BJ (cell line): Measurements from ENCODE around the gene IPCEF1. TPM values are rescaled to one million over a fixed set of nuclear protein-coding genes. Genes with fewer than 3 reads are reported as not detected.
"Not testable (repeated sequence)": the region's sequence is repeated elsewhere in the genome, so short reads cannot be mapped to it uniquely, and the experiment has no call there.

Experiments used
- CTCF ChIA-PET: fragments of 350-600 bp; formaldehyde crosslinking; extraction: SDS; loops from one replicate; lab custom pipeline; 2021; ENCODE audit warnings: antibody characterized with exemption, inconsistent platforms; lab: Yijun Ruan, JAX
- POLR2A ChIA-PET: fragments of 300-600 bp; sonication (Branson Sonifier 250); formaldehyde crosslinking; extraction: SDS; loops from one replicate; lab custom pipeline; 2021; ENCODE audit warnings: antibody characterized with exemption; lab: Charles Lee
- DNase-seq: peaks from one replicate; pipeline ENCODE4 v3.0.0-alpha.2; 2011; ENCODE audit warnings: low read depth
- H3K27me3 ChIP-seq: 2 replicates; pipeline ENCODE4 v1.6.0; 2011; ENCODE audit warnings: low read length; ENCODE audit not compliant: control insufficient read depth, insufficient read depth
- H3K36me3 ChIP-seq: 2 replicates; pipeline ENCODE4 v1.5.1; 2011; ENCODE audit warnings: low read length; ENCODE audit not compliant: control insufficient read depth, insufficient read depth
- H3K4me3 ChIP-seq: 2 replicates; pipeline ENCODE4 v1.5.1; 2011; ENCODE audit warnings: low read depth, mild to moderate bottlenecking, control low read depth, low read length
- polyA plus RNA-seq: library from polyadenylated mRNA; depleted of rRNA; stranded (reverse); fragments of >200 nt; gene quantifications from 2 replicates; pipeline ENCODE4 v1.2.3, GENCODE V29; 2011
- TF ChIP-seq, protein P1 (sequence below): IDR thresholded peaks from 2 replicates; pipeline ENCODE4 v1.5.1; 2011; ENCODE audit warnings: low read depth, mild to moderate bottlenecking, control low read depth, inconsistent platforms, low read length, moderate library complexity; ENCODE audit not compliant: insufficient read depth

Gene IPCEF1
- polyA plus RNA-seq, 1 experiment = 0.02 TPM

- H3K4me3 ChIP-seq = no peak overlapping the region
- CTCF ChIA-PET = no interaction called here
- H3K36me3 ChIP-seq = no peaks in the 10 kb centered on the region
- no peak for DNase-seq
- no peaks in the 10 kb centered on the region for H3K27me3 ChIP-seq
- POLR2A ChIA-PET = no interaction called here
- TF ChIP-seq, protein P1, sequence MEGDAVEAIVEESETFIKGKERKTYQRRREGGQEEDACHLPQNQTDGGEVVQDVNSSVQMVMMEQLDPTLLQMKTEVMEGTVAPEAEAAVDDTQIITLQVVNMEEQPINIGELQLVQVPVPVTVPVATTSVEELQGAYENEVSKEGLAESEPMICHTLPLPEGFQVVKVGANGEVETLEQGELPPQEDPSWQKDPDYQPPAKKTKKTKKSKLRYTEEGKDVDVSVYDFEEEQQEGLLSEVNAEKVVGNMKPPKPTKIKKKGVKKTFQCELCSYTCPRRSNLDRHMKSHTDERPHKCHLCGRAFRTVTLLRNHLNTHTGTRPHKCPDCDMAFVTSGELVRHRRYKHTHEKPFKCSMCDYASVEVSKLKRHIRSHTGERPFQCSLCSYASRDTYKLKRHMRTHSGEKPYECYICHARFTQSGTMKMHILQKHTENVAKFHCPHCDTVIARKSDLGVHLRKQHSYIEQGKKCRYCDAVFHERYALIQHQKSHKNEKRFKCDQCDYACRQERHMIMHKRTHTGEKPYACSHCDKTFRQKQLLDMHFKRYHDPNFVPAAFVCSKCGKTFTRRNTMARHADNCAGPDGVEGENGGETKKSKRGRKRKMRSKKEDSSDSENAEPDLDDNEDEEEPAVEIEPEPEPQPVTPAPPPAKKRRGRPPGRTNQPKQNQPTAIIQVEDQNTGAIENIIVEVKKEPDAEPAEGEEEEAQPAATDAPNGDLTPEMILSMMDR = no peak
Measured at GRCh38 chr6:154306696-154307095, 49.9 kb downstream of the IPCEF1 start.

GRCh38 chr6:154304191-154304590 lies 52.4 kb downstream of the IPCEF1 start:
- ChIA-PET POLR2A (no interaction called here), CTCF (no interaction called here)
- TF ChIP-seq, protein P1 = no peak
- DNase-seq = no peak
- no peaks in the 10 kb centered on the region for H3K36me3 ChIP-seq
- no peaks in the 10 kb centered on the region for H3K27me3 ChIP-seq
- no peak overlapping the region for H3K4me3 ChIP-seq

DNA sequence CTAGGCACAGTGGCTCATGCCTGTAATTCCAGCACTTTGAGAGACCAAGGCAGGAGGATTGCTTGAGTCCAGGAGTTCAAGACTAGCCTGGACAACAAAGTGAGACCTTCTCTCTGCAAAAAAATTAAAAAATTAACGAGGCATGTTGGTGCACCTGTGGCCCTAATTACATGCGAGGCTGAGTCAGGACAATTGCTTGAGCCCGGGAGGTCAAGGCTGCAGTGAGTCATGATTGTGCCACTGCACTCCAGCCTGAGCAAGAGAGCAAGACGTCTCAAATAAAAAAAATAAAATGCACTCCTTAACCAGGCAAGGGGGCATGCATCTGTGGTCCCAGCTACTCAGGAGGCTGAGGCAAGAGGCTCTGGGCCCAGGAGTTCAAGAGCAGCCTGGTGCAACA lies 53.0 kb downstream of the IPCEF1 start:
- H3K27me3 ChIP-seq, CTCF ChIA-PET, H3K36me3 ChIP-seq, H3K4me3 ChIP-seq, DNase-seq: not testable (repeated sequence)
- POLR2A ChIA-PET = interaction anchor here (0.5 kb wide), 1 partner anchor 51 kb away, joined by 3 read pairs; no protein-coding TSS in a partner anchor

GRCh38 chr6:154301839-154302752 lies 54.5 kb downstream of the IPCEF1 start:
- peak; percentile 26 for DNase-seq
- TF ChIP-seq, protein P1 = no peak
- no peaks in the 10 kb centered on the region for H3K36me3 ChIP-seq
- H3K4me3 ChIP-seq = no peak overlapping the region
- ChIA-PET CTCF (interaction anchor here (0.9 to 1.1 kb wide), 2 partner anchors 25 to 69 kb away, joined by 3 to 4 read pairs; no protein-coding TSS in a partner anchor), POLR2A (no interaction called here)
- no peaks in the 10 kb centered on the region for H3K27me3 ChIP-seq

- no peaks in the 10 kb centered on the region for H3K36me3 ChIP-seq
- TF ChIP-seq, protein P1 = no peak
- no peaks in the 10 kb centered on the region for H3K27me3 ChIP-seq
- no peak for DNase-seq
- no peak overlapping the region for H3K4me3 ChIP-seq
- ChIA-PET POLR2A (no interaction called here), CTCF (no interaction called here)
Measured at GRCh38 chr6:154301086-154301625, 55.4 kb downstream of the IPCEF1 start.
